Ishikawa (cell line): ENCODE data around the gene SNAPIN.

ENCODE experiments used
- EP300 ChIP-seq: IDR thresholded peaks from 2 replicates; pipeline ENCODE4 v1.6.1; 2012; ENCODE audit warnings: borderline replicate concordance
- MAX ChIP-seq: IDR thresholded peaks from 2 replicates; pipeline ENCODE4 v1.6.1; 2012
- NFIC ChIP-seq: IDR thresholded peaks from 2 replicates; pipeline ENCODE4 v1.6.1; 2012
- REST ChIP-seq: IDR thresholded peaks from 2 replicates; pipeline ENCODE4 v1.6.1; 2012; ENCODE audit warnings: low read depth, mild to moderate bottlenecking
- TAF1 ChIP-seq: IDR thresholded peaks from 2 replicates; pipeline ENCODE4 v1.6.1; 2012; ENCODE audit warnings: low read depth, mild to moderate bottlenecking

GRCh38 chr1:153616917-153617311 is 41.6 kb upstream of the SNAPIN start:
- peak; percentile 48 for TF ChIP-seq MAX
- 0 out of 2 replicates have a peak, but pooled peaks have one; percentile 11 for TF ChIP-seq NFIC
- TF ChIP-seq REST, result no peak
- TF ChIP-seq TAF1, result no peak
- TF ChIP-seq EP300, result no peak
